ENCODE measurements around the gene EXT2. TPM values are rescaled to one million over a fixed set of nuclear protein-coding genes. Genes with fewer than 3 reads are reported as not detected.
A peak's percentile ranks its signal among the peaks of the same experiment; 100 is the strongest.

EXT2 gene
- total and polyA plus RNA-seq, 2 donors from 2014 or later = 29.8 to 54.1 TPM

DNA sequence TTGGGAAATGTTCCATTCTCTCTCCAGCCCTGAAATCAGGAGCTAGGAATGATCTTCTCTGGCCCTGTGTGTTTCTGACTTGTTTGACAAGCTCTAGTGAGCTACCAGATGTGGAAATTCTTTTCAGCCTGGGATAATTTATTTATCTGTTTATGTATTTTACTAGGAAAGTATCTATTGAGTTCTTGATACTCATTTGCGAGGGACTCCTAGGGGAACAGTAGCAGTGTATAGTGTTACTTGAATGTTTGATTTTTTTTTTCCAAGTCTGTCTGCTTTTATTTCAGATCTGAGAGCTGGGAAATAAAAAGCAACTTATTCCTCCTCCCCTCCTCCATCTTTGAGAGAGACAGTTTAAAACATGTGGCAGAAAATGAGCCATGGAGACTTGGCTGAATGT lies 122.0 kb downstream of the EXT2 start:
- Histone ChIP-seq H3K4me1 (ENCODE audit: control insufficient read depth in 2 of 3, insufficient read depth in 2 of 3, low read depth in 1 of 3, low read length in 3 of 3) (no peaks in the 10 kb centered on the region), H3K9ac (ENCODE audit: low read length in 3 of 3) (no peak overlapping the region), H3K36me3 (ENCODE audit: control insufficient read depth in 2 of 3, insufficient read depth in 3 of 3, low read length in 3 of 3) (no peaks in the 10 kb centered on the region), H3K27ac (ENCODE audit: low read depth in 2 of 2, low read length in 2 of 2) (no peak overlapping the region), H3K9me3 (ENCODE audit: control insufficient read depth in 2 of 3, insufficient read depth in 1 of 3, low read length in 3 of 3) (peaks cover 0 to under 1% (median 0%) of the 10 kb centered on the region in 3 donors), H3K4me3 (ENCODE audit: low read length in 3 of 3) (no peak overlapping the region), H3K27me3 (ENCODE audit: control insufficient read depth, insufficient read depth, low read length) (no peaks in the 10 kb centered on the region)
- FAIRE-seq = no peak
- TF ChIP-seq, protein P1, sequence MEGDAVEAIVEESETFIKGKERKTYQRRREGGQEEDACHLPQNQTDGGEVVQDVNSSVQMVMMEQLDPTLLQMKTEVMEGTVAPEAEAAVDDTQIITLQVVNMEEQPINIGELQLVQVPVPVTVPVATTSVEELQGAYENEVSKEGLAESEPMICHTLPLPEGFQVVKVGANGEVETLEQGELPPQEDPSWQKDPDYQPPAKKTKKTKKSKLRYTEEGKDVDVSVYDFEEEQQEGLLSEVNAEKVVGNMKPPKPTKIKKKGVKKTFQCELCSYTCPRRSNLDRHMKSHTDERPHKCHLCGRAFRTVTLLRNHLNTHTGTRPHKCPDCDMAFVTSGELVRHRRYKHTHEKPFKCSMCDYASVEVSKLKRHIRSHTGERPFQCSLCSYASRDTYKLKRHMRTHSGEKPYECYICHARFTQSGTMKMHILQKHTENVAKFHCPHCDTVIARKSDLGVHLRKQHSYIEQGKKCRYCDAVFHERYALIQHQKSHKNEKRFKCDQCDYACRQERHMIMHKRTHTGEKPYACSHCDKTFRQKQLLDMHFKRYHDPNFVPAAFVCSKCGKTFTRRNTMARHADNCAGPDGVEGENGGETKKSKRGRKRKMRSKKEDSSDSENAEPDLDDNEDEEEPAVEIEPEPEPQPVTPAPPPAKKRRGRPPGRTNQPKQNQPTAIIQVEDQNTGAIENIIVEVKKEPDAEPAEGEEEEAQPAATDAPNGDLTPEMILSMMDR (IDR thresholded peaks at IDR 0.05; ENCODE audit: borderline replicate concordance, extremely low read depth, insufficient read depth) = no peak
- peak in 1 of 5 donors; percentile 33 for DNase-seq
- intact Hi-C loops (cut with DNase I) = no loop called here

DNA sequence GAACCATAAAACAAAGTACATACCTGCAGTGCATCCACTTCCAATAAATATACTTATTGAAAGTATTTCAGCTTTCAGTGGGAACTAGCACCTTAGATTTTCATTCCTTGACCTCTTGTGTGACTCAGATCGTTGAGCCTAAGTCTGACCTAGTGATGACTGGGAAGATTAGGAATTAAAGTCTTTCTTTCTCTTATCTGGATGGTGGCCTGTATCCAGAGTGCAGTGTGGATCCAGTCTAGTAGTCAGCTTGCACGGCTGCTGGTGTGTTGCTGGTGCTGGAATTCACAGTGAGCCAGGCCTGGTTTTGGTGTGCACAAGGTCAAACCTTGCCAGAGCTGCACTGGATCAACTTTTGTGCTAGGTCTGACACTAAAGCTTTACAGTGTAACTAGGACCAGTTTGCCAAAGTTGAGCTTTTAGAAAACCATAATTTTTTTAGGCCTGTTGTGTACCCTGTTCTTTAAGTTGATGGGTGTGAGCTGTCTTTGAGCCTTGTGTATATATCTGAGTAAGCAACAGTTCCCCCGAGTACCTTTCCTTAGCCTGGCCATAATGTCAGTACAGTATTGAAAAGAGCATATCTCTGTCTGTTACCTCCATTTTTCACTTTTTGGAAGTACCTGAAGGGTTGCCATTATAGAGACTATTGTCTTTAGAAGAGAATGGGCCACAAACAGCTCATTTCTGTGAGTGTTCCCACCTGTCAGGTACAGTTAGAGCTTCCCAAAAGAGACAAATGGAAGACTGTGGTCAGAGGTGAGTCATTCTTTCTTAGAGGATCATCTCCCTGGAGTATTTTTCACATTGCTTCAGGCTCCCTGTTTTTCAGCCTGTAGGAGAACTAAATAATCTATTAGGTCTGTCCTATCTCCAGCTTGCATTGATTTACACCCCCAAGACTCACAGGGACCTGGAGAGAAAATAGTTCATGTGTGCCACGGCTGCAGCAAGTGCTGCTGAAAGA lies 124.6 kb downstream of the EXT2 start:
- DNase-seq (no peak), FAIRE-seq (no peak)
- intact Hi-C loops (cut with DNase I) = no loop called here
- Histone ChIP-seq H3K4me1 (ENCODE audit: control insufficient read depth in 2 of 3, insufficient read depth in 2 of 3, low read depth in 1 of 3, low read length in 3 of 3) (no peaks in the 10 kb centered on the region), H3K27ac (ENCODE audit: low read depth in 2 of 2, low read length in 2 of 2) (no peak overlapping the region), H3K9ac (ENCODE audit: low read length in 3 of 3) (no peak overlapping the region), H3K4me3 (ENCODE audit: low read length in 3 of 3) (no peak overlapping the region), H3K9me3 (ENCODE audit: control insufficient read depth in 2 of 3, insufficient read depth in 1 of 3, low read length in 3 of 3) (no peaks in the 10 kb centered on the region), H3K27me3 (ENCODE audit: control insufficient read depth, insufficient read depth, low read length) (no peaks in the 10 kb centered on the region), H3K36me3 (ENCODE audit: control insufficient read depth in 2 of 3, insufficient read depth in 3 of 3, low read length in 3 of 3) (no peaks in the 10 kb centered on the region)
- TF ChIP-seq, protein P1 (IDR thresholded peaks at IDR 0.05; ENCODE audit: borderline replicate concordance, extremely low read depth, insufficient read depth) = no peak

DNA sequence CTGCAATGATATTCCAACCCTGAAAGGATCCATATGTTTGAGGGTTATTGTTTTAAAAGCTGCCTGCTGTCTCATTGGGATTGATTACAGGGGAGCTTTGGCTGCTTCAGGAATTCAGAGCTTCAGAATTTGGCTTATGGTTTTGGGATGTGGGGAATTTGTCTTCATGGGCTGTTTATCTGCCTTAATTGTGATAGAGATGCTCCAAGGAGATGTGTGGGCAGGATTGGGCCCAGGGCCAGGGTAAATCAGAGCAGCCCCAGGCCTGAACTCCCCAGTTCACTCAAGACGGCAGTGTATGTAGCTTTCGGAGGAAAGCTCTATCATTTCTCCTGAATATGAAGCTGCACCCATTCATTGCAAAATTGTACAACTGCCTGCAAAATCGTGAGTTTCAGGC lies 126.0 kb downstream of the EXT2 start:
- TF ChIP-seq, protein P1 (IDR thresholded peaks at IDR 0.05; ENCODE audit: borderline replicate concordance, extremely low read depth, insufficient read depth) = no peak
- Histone ChIP-seq H3K27me3 (ENCODE audit: control insufficient read depth, insufficient read depth, low read length) (no peaks in the 10 kb centered on the region), H3K9me3 (ENCODE audit: control insufficient read depth in 2 of 3, insufficient read depth in 1 of 3, low read length in 3 of 3) (no peaks in the 10 kb centered on the region), H3K4me1 (ENCODE audit: control insufficient read depth in 2 of 3, insufficient read depth in 2 of 3, low read depth in 1 of 3, low read length in 3 of 3) (no peaks in the 10 kb centered on the region), H3K27ac (ENCODE audit: low read depth in 2 of 2, low read length in 2 of 2) (no peak overlapping the region), H3K9ac (ENCODE audit: low read length in 3 of 3) (no peak overlapping the region), H3K36me3 (ENCODE audit: control insufficient read depth in 2 of 3, insufficient read depth in 3 of 3, low read length in 3 of 3) (no peaks in the 10 kb centered on the region), H3K4me3 (ENCODE audit: low read length in 3 of 3) (no peak overlapping the region)
- no peak for FAIRE-seq
- intact Hi-C loops (cut with DNase I) = no loop called here
- DNase-seq = no peak

All from kidney (tissue), 14 donors.